GM18519 (cell line): ENCODE measurements around the gene CAMTA1.

Source experiments
- ATAC-seq: cut with Tn5 transposase; IDR thresholded peaks from one replicate; pipeline ENCODE4 v1.9.1; 2021; ENCODE audit warnings: mild to moderate bottlenecking, moderate library complexity; ENCODE audit not compliant: unreplicated experiment, low FRiP score

Gene CAMTA1

DNA sequence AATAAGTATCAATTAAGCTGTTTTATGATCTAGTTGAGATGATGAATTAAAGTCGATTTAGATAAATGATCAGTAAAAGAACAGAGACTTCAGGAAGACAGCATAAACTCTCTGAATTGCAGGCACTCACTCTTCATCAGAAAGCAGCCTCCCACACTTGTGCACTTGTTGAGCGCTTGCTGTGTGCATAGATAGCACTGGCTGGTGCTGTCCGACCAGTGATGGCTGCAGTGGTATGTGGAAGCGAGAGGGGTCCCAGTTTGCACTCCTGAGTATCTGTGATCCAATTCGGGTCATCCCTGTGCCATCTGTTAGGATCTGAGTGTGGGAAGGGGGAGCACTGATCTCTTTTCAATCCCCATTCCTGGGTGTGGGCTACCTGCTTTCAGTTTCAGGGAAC, 137.8 kb downstream of the CAMTA1 start:
- no peak for ATAC-seq

GRCh38 chr1:6923416-6923815, 138.2 kb downstream of the CAMTA1 start:
- ATAC-seq, result no peak

DNA sequence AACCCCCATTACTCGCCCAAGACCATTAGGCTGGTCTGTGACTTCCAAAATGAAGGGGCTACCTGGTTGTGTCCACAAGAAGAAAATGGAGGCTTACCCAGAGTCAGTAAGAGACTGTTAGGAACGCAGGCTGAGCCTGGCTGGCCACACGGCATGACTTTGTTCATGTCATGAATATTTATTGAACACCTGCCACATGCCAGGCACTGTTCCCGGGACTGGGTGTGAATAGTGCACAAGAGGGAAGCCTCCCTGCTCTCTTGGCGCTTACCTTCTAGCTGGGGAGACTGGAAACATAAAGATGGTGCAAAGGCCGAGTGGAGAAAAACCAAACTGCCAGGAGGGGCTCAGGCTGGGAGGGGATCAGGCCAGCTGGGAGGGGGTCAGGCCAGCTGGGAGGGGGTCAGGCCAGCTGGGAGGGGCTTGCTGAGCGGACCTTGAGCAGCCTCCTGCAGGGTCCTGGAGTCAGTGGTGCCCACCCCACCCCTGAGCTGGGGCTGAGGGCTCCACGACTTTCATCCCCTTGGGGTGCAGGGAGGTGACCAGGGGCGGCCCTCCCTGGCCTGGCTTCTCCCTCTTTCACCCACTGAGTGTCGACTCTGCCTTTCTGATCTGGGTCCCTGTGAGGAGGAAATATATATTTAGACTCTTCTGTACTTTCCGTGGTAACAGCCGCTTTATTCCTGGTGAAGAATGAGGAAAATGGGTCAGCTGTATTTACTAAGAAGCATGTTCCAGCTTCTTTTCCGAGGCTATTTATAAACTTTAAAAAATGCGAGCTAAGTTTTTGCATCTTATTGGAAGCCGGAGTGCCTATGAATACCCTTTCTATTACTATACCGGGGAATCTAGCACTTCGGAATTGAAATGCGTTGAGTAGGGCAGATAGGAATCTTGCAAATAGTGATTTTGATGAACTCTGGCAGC, 139.0 kb downstream of the CAMTA1 start:
- no peak for ATAC-seq

GRCh38 chr1:6924891-6925290, 139.6 kb downstream of the CAMTA1 start:
- no peak for ATAC-seq

GRCh38 chr1:6927626-6928025, 142.4 kb downstream of the CAMTA1 start:
- no peak for ATAC-seq

DNA sequence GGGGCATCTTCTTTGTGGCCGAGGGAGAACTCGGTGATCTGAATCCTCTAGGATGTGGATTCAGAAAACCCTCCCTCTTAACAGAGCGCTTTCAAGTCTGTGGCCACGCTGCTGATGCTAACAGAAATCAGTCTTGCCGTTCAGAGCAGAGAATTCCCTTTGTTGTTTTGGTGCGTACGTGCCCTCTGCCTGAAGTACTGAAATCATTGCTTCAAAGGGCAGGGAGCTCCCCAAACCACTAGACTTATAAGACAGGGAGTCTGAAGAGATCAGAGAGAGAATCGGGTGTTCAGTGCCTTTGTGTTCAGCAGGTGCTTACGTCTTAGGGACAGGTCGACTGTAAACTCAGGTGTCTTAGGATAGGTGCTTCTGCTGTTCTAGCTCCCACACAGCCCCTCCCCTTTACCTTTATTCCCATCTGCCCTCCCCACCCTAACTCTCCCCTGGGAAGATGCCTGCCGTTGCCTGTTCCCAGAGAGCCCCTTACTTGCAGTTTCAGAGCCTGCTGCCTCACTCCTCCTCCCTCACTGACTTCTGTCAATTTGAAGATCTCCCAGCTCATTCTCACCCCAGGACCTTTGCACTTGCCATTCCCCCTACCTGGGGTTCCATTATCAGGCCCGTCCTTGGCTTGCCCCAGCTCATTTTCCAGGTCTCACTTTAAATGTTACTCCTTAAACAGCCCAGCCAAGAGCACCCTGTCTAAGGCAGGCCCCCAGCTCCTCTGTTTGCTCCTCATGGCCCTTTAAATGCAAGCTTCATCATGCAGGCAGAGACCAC, 143.0 kb downstream of the CAMTA1 start:
- ATAC-seq, result no peak

DNA sequence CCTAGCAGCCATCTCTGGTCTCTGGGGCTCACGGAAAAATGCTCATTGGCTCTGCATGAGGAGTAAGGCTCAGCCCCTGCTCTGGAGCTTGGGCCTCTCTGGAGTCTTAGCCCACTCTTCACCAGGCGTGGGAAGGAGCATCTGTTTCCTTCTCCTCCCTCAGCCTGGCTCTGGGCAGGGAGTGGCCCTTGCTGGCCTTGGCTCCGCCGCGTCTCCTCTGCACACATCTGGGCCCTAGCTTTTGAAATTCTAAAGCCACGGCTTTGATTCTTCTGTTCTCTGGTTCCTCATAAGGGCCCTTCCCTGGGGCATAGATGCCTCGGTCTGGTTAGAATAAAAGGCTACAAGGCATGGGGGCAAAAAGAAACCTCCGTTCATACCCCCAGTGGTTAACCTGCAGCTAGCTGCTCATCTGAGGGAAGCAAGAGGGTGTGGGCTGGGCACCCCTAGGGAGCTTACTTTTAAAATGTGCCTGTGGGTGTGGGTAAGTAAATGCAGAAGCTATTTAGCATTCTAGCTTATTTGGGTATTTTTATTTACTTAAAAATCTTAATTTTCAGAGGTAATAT, 145.6 kb downstream of the CAMTA1 start:
- ATAC-seq, result no peak

DNA sequence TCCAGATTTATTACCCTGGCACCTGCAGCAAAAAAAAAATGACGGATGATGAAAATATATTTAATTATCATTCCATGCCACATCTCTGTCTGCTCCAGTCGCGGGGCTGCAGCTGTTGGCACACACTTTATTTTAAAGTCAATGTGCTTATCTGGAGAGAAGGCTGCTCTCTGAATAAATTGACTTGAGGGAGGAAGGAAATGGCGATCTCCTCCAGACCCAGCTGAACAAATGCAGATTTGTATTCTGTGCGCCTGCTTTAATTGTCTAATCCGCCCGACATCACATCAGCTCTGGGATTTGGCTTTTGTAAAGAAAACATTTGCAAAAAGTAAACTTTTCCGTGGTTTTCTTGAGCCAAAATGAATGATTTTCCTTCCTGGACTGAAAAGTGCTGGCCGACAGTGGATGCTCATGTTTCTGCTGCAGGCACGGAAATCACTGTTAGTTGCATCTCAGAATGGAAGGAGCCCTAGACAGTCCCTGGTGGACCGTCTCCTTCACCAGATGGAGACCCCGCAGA, 150.2 kb downstream of the CAMTA1 start:
- ATAC-seq, result no peak

DNA sequence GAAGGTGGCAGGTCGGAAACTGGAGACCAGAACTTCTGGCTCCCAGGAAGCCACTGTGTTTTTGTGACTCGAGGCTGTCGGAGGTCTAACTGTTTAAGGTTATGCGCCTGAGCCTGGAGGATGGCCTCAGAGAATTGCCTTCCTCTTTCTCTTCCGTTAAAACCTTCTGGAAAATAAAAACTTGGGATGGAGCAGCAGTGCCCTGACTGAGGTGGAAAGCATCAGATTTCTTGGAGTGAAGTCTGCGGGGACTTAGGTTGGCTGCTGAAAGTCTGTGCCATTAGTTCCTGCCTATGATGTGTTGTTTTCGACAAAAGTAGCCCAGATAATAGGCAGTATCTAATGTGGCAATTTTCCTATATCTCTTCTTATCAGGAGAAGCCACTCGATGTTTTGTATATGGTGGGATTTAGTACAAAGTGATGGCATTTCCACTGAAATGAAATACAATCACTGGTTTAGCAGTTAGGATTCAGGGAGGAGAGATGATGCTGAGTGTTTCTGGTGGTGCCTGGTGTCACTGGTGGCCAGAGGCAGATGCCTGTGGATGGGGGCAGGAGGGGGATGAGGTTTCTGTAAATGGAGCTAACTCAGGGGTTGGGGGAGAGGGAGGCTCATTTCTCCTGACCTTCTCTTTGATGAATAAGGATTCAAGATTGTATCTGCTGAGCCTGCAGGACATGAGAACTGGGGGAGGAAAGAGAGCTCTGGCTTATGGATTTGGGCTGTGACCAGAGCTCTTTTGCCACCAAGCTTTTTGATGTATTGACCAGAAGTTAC, 150.8 kb downstream of the CAMTA1 start:
- no peak for ATAC-seq

- ATAC-seq, result no peak
These were observed 151.8 kb downstream of the CAMTA1 start for GRCh38 chr1:6937048-6937447.

DNA sequence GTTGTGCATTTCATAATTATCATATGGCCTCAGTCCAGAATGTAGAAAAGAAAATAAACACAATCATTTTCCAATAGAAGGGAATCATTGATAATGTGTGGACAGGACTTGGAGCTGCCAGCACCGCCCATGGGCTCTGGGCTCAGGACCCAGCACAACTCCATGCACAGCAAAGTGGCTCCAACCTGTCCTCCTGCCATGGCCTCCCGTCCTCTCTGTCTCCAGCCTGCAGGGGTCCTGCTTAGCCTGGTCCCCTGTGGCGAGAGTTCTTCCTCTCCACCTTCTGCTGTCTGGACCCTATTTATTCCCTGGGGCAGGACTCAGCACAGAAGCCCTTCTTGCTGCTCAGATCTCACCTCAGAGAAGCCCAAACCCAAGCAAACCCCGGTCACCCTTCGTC, 154.1 kb downstream of the CAMTA1 start:
- ATAC-seq, result no peak

DNA sequence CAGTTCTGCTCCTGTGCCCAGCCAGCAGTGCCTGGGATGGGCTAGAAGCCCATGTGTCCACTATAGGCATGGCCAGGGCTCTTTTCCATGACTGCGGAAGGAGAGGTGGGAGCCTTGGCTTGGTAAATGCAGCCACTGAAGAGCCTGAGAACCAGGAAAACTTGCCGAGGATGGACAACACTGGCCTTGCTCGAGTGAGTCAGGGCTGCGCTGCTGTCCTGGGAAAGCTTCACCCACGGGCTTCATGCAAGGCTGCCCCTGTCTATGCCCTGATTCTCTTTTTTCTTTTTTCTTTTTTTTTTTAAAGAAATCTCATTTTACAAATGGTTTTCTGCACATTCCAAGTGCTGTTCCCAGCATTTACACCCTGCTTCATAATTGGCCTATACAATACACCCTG, 156.5 kb downstream of the CAMTA1 start:
- ATAC-seq, result no peak

- ATAC-seq, result no peak
These were observed 157.7 kb downstream of the CAMTA1 start for GRCh38 chr1:6942990-6943389.

- no peak for ATAC-seq
These were observed 159.2 kb downstream of the CAMTA1 start for GRCh38 chr1:6944434-6944833.

- ATAC-seq, result no peak
These were observed 162.7 kb downstream of the CAMTA1 start for GRCh38 chr1:6947952-6948351.

DNA sequence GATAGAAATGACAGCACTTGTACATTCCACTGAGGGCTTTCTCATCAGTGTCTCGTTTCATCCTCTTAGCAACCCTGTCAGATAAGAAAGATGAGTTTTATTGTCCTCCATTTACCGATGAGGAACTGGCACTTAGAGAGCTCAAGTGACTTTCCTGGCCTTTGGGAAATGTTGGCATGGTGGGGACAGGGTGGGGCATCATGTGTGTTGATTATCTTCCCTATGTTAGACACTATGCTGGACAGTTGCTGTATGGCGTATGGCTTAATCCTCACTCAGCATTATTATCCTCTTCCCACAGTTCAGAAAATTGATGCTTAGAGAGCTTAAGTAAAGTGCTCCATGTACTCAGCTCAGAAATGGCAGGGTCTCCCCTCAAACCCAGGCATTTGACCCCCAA, 163.2 kb downstream of the CAMTA1 start:
- ATAC-seq, result no peak

DNA sequence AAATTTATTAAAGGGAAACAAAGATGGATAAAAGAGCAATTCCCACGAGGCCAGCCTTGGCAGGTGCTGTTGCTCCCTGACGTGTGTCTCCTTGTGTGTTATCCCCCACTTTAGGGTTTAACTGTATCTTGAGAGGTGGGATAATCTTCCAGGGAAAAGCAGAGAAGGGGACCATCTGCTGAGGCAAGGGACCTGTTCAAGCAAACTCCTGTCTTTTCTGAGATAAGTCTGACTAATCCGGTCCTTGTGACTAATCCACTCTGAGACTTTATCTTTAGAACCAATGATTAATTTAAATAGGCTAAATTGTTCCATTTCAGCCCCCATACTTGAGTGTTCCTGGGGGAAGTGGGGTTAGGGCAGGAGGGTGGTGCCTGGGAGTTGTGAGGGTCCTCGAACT, 163.6 kb downstream of the CAMTA1 start:
- ATAC-seq, result no peak

GRCh38 chr1:6950001-6950765, 164.9 kb downstream of the CAMTA1 start:
- ATAC-seq, result no peak

DNA sequence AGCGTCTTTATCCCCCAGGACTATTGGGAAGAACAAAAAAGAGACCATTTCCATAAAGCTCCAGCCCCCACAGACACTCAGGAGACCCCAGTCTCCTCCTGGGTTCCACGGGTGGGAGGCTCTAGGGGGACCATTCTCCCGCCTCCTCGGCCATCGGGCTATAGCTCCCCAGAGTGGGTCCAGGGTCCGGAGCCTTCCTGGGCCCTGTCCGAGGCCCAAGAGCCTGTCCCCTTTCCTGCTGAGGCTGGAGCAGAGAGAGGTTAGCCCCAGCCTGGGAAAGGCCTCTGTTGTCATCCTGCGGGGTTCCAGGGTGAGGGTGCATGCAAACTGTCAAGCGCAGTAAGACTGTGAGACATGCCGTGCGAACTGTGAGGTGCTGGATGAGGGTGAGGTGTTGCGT, 166.3 kb downstream of the CAMTA1 start:
- ATAC-seq, result no peak

GRCh38 chr1:6953216-6953615, 168.0 kb downstream of the CAMTA1 start:
- no peak for ATAC-seq
